HL-60/S4 treated with phorbol 12-myristate 13-acetate at 8.2 ng/mL for 4 days and 3 days (cell line): ENCODE results near the gene PKD1L1.

ENCODE experiments used
- in situ Hi-C: fragments of 300-500 bp; cut with MboI; formaldehyde crosslinking; loops from 2 replicates; pipeline ENCODE4 v1.15.0; 2022; ENCODE audit warnings: low sequenced_read_pairs

Gene PKD1L1

GRCh38 chr7:47907981-47908616 is 40.2 kb downstream of the PKD1L1 start:
- in situ Hi-C loops = no loop called here

DNA sequence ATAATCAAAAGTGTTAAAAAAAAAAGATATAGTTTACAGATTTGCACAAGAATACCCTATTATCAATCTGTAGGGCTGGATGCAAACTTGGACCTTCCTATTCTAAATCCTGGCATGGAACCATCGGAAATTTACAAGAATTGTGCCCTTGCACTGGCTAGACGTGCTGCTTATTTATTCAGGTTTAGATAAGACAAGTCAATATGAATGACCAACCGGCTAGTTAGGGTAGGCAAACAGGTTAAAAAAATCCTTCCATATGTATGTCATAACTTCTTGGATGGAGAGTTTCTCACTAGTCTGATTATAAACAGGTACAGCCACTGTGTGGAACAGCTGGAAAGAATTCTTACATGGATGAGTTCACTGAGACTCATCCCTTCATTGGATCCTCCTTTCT is 41.4 kb downstream of the PKD1L1 start:
- in situ Hi-C loops = no loop called here

GRCh38 chr7:47905076-47905920 is 43.0 kb downstream of the PKD1L1 start:
- in situ Hi-C loops = no loop called here

GRCh38 chr7:47902013-47902412 is 46.3 kb downstream of the PKD1L1 start:
- in situ Hi-C loops = no loop called here

DNA sequence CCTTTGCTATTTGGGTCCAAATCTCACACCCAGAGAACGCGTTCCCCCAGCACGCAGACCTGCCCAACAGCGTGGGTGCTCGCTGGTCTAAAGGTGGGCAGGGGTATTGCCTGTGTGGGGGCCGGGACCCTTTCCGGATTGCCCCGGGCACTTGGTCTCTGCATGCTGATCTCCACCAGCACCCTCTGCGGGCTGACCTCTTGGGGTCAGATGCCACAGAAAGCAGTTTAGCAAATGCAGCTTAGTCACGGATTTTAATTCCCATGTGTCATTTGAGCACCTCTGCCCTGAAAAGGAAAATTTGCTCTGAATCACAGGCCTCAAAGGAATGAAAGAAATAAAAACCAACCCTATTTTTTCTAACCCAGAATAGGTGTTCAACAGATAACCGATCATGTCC is 46.7 kb downstream of the PKD1L1 start:
- in situ Hi-C loops = no loop called here

GRCh38 chr7:47897831-47898230 is 50.4 kb downstream of the PKD1L1 start:
- in situ Hi-C loops = no loop called here

DNA sequence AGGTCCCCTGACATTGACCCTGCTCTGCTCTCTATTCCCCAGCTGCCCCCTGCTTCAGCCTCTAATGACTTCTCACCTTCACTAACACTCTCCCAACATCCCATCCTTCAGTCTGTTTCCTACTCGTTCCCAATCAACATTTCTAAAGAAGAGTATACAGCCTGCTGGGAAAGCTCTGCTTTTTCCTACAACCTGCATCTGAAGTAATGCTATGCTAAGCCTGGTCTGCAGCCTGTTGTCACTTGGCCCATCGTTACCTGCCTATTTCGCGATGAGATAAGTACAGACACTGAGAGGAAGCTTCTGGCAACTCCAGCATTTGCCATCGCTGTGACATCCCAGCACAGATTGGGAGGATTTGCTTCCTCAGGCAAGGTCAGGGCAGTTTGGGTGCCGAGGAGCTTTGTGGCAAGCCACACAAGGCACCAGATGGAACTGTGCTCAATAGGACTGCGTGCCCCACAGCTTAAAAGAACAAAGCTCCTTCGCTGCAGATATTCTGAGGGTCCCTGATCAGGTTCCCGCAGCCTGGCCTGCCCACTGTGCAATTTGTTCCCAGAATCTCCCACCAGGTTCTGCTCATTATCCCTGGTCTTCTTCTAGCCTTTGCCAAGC is 51.4 kb downstream of the PKD1L1 start:
- in situ Hi-C loops = no loop called here

- in situ Hi-C loops = no loop called here
These were observed 53.2 kb downstream of the PKD1L1 start for GRCh38 chr7:47895026-47895425.

DNA sequence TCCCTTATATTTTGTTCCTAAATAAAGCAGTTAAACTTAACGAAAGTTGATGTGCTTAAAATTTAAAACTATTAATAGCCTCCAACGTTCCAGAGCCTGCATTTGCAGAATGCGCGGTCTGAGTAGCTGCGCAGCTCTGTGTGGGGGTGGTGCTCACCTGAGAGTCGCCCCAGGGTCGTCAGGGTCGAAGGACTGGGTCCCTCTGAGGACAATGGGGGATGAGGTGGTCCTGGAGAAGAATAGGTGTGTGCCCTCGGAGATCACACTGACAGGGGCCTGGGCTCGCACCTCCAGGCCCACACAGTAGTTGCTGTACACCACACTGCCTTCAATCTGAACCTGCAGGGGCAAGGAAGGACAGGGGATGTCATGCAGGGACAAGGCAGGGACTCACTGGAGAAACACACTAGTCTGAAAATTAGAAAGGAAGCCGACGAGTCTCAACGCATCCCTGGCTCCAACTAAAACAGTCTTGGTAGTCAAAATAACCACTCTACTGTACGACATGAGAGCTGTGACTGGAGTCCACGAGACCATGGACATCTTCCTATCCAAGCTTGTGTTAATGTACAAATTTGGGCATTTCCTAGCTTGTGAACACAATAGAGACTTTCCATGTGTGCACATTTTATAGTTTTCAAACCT is 54.4 kb downstream of the PKD1L1 start:
- in situ Hi-C loops = no loop called here

DNA sequence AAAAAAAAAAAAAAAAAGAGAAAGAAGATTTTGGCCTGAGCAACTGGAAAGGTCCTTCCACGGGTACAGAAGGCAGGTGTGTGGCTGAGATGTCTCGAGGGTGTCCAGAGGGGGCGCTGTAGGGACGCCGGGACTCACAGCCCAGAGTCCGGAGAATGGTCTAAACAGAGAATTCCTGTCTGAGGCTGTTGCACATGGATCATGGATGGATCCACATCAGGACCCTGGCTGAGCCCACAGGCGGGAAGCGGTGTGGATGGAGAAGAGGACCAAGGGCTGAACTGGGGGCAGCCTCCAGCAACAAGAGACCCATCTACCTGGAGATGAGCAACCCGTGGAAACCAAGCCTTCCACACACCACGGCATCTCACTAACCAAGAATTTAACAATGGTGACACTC is 55.0 kb downstream of the PKD1L1 start:
- in situ Hi-C loops = no loop called here

- in situ Hi-C loops = no loop called here
These were observed 57.7 kb downstream of the PKD1L1 start for GRCh38 chr7:47890606-47891005.

DNA sequence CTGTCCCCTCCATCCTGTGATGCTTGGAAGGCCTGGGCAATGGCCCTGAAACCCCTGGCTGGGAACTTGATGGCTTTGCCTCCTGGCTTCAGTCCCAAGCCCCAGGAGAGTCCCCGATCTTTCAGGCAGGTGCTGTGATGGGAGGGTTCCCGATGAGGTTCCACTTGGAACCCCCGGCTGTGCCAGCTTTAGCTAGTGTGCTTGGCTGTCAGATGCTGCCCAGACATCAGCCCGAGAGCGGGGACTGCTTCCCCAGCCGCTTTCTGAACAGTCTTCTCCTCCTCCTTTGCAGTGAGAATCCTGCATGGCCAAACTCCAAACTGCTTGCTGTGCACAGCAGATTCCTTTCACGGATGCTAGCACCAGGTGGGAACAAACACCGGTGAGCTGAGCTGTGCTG is 58.1 kb downstream of the PKD1L1 start:
- in situ Hi-C loops = no loop called here

GRCh38 chr7:47889723-47890122 is 58.5 kb downstream of the PKD1L1 start:
- in situ Hi-C loops = no loop called here

DNA sequence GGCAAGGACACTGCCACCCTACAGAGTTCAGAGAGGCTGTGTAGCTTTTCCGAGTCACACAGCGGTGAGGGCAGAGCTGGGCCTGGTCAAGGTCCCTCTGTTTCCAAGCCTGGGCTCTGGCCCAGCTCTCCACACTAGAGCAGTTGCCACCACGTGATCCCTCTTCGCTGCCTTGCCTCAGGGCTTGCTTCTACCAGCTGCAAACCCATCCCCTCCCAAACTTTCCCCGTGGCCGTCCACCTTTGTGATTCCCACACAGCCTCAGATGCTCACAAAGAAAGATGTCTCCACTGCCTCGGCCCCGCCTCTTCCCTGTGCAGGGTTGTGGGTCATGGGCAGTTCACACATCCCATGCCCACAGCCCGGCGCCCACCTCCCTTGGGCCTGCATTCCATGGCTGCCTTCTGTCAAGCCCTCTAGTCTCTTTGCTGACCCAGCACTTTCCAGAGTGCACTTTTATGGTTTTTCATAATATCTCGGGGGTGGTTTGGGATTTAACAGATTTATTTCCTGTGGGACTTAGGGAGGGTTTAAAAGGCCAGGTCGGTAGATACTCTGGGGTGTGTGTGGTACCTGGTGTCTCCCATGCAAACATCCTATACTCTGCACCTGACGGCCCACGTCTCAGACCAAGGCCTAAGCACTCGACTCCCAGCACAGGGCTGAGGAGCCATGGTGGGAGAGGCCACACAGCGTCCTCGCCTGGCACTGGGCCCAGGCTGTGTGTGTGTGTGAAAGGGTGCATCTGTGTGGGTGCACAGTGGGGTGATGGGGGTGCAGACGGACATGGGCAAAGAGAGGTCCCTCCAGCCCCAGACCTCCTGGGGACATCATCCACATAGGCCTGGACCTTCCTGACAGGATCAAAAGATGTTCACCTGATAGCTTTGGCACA is 59.6 kb downstream of the PKD1L1 start:
- in situ Hi-C loops = no loop called here

DNA sequence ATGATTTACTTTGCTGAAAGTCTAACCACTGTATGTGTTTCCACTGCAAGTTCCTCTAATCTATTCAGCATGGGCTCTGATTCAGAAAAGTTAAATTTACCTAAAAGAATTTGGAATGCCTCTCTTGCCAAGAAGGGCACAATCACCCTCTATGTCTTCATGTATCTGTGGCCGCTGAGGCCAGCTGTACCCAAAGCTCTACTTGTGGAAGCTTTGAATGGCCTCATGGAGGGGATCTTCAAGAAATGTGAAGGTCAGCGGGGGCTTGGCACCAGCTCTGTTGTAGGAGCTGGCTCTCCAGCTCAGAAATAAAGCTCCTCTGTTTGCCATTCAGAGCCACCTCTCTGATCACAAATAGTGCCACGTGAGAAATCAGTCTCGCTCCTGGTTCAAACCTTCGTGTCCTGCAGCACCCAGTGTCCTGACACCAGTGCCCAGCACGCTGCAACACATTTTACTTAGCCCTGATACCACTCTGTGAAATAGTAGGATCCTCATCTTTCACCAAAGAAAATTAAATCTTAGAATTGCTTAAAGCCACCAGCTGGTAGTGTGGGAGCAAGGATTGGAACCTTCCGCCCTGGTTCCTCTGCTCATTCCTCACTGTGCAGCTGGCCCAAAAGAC is 61.1 kb downstream of the PKD1L1 start:
- in situ Hi-C loops = no loop called here

DNA sequence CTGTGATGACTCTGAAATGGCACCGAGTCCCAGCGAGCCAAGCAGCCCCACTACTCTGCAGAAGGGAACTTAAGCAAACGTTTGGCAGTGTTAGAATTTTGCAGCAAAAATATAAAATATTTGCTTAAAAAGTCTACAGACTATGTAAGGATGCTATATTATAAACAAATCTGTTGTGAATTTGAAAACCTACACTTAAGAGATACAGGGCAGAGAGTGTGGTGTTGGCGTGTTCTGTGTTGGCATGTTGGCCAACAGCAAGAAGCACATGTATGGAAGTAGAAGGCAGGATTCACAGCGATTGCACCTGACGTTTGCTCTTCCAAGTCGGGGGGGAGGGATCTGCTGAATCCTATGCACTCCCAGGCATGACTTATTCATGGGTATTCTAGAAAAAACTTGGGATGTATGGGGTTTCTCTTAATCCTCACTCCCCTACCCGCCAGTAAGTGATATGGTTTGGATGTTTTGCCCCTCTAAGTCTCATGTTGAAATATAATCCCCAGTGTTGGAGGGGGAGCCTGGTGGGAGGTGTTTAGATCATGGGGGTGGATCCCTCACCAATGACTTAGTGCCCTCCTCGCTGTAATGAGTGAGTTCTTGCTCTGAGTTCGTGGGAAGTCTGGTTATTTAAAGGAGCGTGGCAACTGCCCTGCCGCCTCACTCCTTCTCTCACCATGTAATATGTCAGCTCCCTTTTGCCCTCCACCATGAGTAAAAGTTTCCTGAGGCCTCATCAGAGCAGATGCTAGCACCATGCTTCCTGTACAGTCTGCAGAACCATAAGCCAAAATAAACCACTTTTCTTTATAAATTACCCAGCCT is 62.1 kb downstream of the PKD1L1 start:
- in situ Hi-C loops = no loop called here

- in situ Hi-C loops = no loop called here
These were observed 62.8 kb downstream of the PKD1L1 start for GRCh38 chr7:47885309-47885986.

DNA sequence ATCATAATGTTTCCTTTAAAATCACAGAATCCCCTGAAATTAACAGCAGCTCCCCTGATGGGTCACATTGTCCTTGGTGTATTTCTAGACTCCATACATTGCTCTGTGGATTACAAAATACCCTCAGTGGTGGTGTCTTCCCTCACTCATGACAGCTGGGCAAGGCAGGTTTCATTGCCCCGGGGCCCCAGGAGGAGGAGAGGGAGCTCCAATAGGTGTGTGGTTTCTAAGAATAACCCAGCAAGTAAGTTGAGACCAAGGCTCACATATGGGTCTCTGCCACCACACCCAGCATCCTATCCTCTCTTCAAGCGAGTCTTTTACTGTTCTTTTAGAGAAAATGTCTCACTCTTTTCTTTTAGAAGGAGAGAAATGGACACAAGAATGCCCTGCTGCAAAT is 63.6 kb downstream of the PKD1L1 start:
- in situ Hi-C loops = no loop called here

- in situ Hi-C loops = no loop called here
These were observed 65.6 kb downstream of the PKD1L1 start for GRCh38 chr7:47882635-47883034.
